ENCODE data around the gene TWF2. TPM values are rescaled to one million over a fixed set of nuclear protein-coding genes. Genes with fewer than 3 reads are reported as not detected.

The TWF2 gene
- total and polyA plus RNA-seq, 2 of the 13 experiments (the other 11 are each of a cell fraction or from before 2014, with no cell fraction given), result 45.5 to 108 TPM

GRCh38 chr3:52226229-52226817 is 12.6 kb downstream of the TWF2 start (continued):
- peak; percentile 8; the same call in 1 of the 2 replicates for TF ChIP-seq ZNF687 (CRISPR knock-in tag; IDR thresholded peaks at IDR 0.05)
- no peak for TF ChIP-seq ZBTB40 (IDR thresholded peaks at IDR 0.05)
- TF ChIP-seq ZBTB40 (CRISPR knock-in tag; IDR thresholded peaks at IDR 0.05), result no peak
- TF ChIP-seq ZNF207 (IDR thresholded peaks at IDR 0.05; ENCODE audit: borderline replicate concordance), result no peak
- TF ChIP-seq ZFX (CRISPR knock-in tag; IDR thresholded peaks at IDR 0.05; ENCODE audit: low read depth), result 0 out of 2 replicates have a peak, but pooled peaks have one; percentile 2
- no peak for TF ChIP-seq KLF13 (CRISPR knock-in tag; IDR thresholded peaks at IDR 0.05)
- TF ChIP-seq FOXK1 (CRISPR knock-in tag; IDR thresholded peaks at IDR 0.05; ENCODE audit: borderline replicate concordance, low read depth), result no peak
